B cell (primary cell): Measurements from ENCODE around the gene GIGYF2. TPM values are rescaled to one million over a fixed set of nuclear protein-coding genes. Genes with fewer than 3 reads are reported as not detected.

ENCODE experiments used
- ATAC-seq: fragments of 200-7000 bp; cut with Tn5 transposase; one replicate; pipeline ENCODE4 v1.10.0; 2021; ENCODE audit warnings: low read depth, mild to moderate bottlenecking, moderate number of reproducible peaks, moderate library complexity
- CTCF ChIA-PET: fragments of 350-600 bp; sonication (Branson Sonifier 250); formaldehyde crosslinking; loops from one replicate; lab custom pipeline; 2021; ENCODE audit warnings: antibody characterized with exemption, inconsistent platforms; lab: Charles Lee
- POLR2A ChIA-PET: fragments of 350-600 bp; sonication (Branson Sonifier 250); formaldehyde crosslinking; loops from one replicate; lab custom pipeline; 2021; ENCODE audit warnings: antibody characterized with exemption; lab: Charles Lee
- DNase-seq: peaks from one replicate; pipeline ENCODE4 v3.0.0; 2013
- H2AFZ ChIP-seq: 2 replicates; pipeline ENCODE4 v1.6.1; 2012; ENCODE audit warnings: mild to moderate bottlenecking, low read depth, low read length; ENCODE audit not compliant: insufficient read depth, poor library complexity, severe bottlenecking
- H3K27ac ChIP-seq, 2 donors: 1 replicate in 1 of 2; 2 replicates in 1 of 2; pipeline ENCODE4 v1.5.1; 2012 to 2013; ENCODE audit warnings: low read length in 2 of 2, mild to moderate bottlenecking in 2 of 2, moderate library complexity in 1 of 2
- H3K27me3 ChIP-seq, 4 experiments: fragments of 200-600 bp in 1 of 4; sonication (generic) in 1 of 4; replicated peaks in 1 of 4; 1 replicate in 2 of 4; 2 replicates in 2 of 4; pipeline versions ENCODE4 v1.6.1 to v1.7.0; 2013 to 2016; ENCODE audit warnings: low read length in 3 of 4, mild to moderate bottlenecking in 2 of 4, mixed read lengths in 1 of 4, moderate library complexity in 1 of 4; ENCODE audit not compliant: insufficient read depth in 4 of 4, control insufficient read depth in 3 of 4; ENCODE audit errors: control extremely low read depth in 1 of 4
- H3K36me3 ChIP-seq, 2 experiments: replicated peaks in 1 of 2; 1 replicate in 1 of 2; 2 replicates in 1 of 2; pipeline versions ENCODE4 v1.6.1 to v1.7.1; 2013; ENCODE audit warnings: low read length in 1 of 2; ENCODE audit not compliant: insufficient read depth in 2 of 2, control insufficient read depth in 1 of 2; ENCODE audit errors: control extremely low read depth in 1 of 2, extremely low read depth in 1 of 2
- H3K4me1 ChIP-seq, 2 donors: fragments of 200-600 bp in 1 of 2; sonication (generic) in 1 of 2; 1 replicate in 1 of 2; 2 replicates in 1 of 2; pipeline versions ENCODE4 v1.5.1 to v1.6.1; 2013 to 2017; ENCODE audit warnings: low read length in 2 of 2; ENCODE audit not compliant: control insufficient read depth in 2 of 2, insufficient read depth in 2 of 2
- H3K4me2 ChIP-seq: replicated peaks from 2 replicates; pipeline ENCODE3; 2012; ENCODE audit warnings: mild to moderate bottlenecking, low read depth, low read length; ENCODE audit not compliant: poor library complexity, severe bottlenecking
- H3K4me3 ChIP-seq, 5 experiments: fragments of 200-600 bp in 1 of 5; sonication (generic) in 1 of 5; 1 replicate in 3 of 5; 2 replicates in 2 of 5; pipeline versions ENCODE4 v1.5.1 to v1.7.0; 2011 to 2016; ENCODE audit warnings: low read length in 4 of 5, mild to moderate bottlenecking in 4 of 5, low read depth in 2 of 5, control low read depth in 1 of 5, moderate library complexity in 1 of 5; ENCODE audit not compliant: insufficient read depth in 1 of 5; ENCODE audit errors: control extremely low read depth in 1 of 5, extremely low read depth in 1 of 5
- H3K79me2 ChIP-seq: fragments of 200-600 bp; sonication (generic); one replicate; pipeline ENCODE4 v1.6.0; 2016; ENCODE audit warnings: low read length; ENCODE audit not compliant: control insufficient read depth, insufficient read depth
- H3K9ac ChIP-seq: fragments of 200-600 bp; sonication (generic); 2 replicates; pipeline ENCODE4 v1.6.1; 2017; ENCODE audit warnings: mild to moderate bottlenecking, low read length, moderate library complexity
- H3K9me3 ChIP-seq, 3 donors: one replicate each; pipeline versions ENCODE4 v1.6.1 to v1.7.1; 2013; ENCODE audit warnings: low read length in 2 of 3; ENCODE audit not compliant: control insufficient read depth in 2 of 3, insufficient read depth in 1 of 3; ENCODE audit errors: control extremely low read depth in 1 of 3
- H4K20me1 ChIP-seq: 2 replicates; pipeline ENCODE4 v1.6.0; 2012; ENCODE audit warnings: mild to moderate bottlenecking, low read length; ENCODE audit not compliant: insufficient read depth, control insufficient read depth, poor library complexity, severe bottlenecking
- H3K27ac Mint-ChIP-seq: one replicate; pipeline ENCODE4 v1.8.0; 2021; ENCODE audit warnings: mixed read lengths
- H3K27me3 Mint-ChIP-seq: one replicate; pipeline ENCODE4 v1.8.0; 2021; ENCODE audit warnings: mixed read lengths
- H3K4me1 Mint-ChIP-seq: one replicate; pipeline ENCODE4 v1.8.0; 2021; ENCODE audit warnings: mixed read lengths
- H3K4me3 Mint-ChIP-seq: one replicate; pipeline ENCODE4 v1.8.0; 2021; ENCODE audit warnings: mixed read lengths
- H3K9me3 Mint-ChIP-seq: one replicate; pipeline ENCODE4 v1.8.0; 2022; ENCODE audit warnings: mixed read lengths; ENCODE audit not compliant: insufficient read depth
- EZH2 ChIP-seq: IDR thresholded peaks from 2 replicates; pipeline ENCODE4 v1.6.1; 2012; ENCODE audit warnings: borderline replicate concordance, low read depth, mild to moderate bottlenecking, moderate library complexity, low read length; ENCODE audit not compliant: insufficient read depth, poor library complexity, severe bottlenecking
- WGBS: methylation state at CpG from one replicate; pipeline ENCODE4 v1.1.5; 2013; ENCODE audit warnings: missing lambda C conversion rate; ENCODE audit not compliant: insufficient coverage; 5-methylcytosine and 5-hydroxymethylcytosine counted together
- intact Hi-C: fragments of 100-400 bp; cut with micrococcal nuclease; formaldehyde crosslinking; loops from one replicate; pipeline ENCODE4 v1.10.0; 2022
- polyA plus RNA-seq: library from polyadenylated mRNA; depleted of rRNA; stranded (reverse); fragments of >200 nt; gene quantifications from 2 replicates; pipeline ENCODE4 v1.2.3, GENCODE V29; 2012
- total RNA-seq, 2 donors: library from RNA; stranded (reverse); fragments of 120-200 nt in 1 of 2; gene quantifications; 1 replicate in 1 of 2; 2 replicates in 1 of 2; pipeline versions ENCODE4 v1.2.3 to v1.2.4, GENCODE V29; 2013 to 2022
- TF ChIP-seq, protein P1 (sequence below): fragments of 200-600 bp; IDR thresholded peaks from one replicate; pipeline ENCODE4 v1.8.0; 2022; ENCODE audit warnings: antibody characterized with exemption, mild to moderate bottlenecking

GIGYF2 gene
- total and polyA plus RNA-seq, 2 donors (not counting 1 experiment from before 2014, with no cell fraction given) = 7.2 to 108 TPM

DNA sequence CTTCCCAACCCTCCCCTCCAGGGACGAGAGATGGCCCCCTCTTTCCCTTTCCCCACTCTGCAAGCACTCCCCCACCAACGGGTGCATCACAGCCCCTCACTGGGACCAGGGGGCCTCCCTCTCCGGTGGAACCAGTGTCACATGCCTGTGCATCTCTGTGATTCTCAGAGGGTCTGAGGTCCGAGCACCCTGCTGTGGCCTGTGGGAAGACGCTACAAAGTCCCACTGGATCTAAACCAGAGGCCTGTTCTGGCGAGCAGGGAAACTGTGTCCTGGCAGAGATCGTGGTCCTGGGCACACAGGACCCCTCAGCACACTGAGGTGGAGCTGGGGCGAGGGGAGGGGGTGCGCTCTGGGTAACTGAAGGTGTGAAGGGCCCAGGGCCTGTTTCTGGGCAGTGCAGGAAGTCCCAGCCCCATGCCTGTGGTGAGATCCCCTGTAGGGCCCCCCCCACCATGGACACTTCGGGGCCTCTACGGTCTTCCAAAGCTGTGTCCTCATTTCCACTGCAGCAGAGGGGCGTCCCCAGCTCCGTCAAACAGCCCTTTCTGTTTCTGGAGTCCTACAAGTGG lies 180.9 kb downstream of the GIGYF2 start:
- peaks cover 0 to 24% (median 7%) of the 10 kb centered on the region in 4 experiments for H3K27me3 ChIP-seq
- peaks cover 11 to 20% of the 10 kb centered on the region in 2 donors for H3K4me1 ChIP-seq
- peaks cover 0 to 5% (median 0%) of the 10 kb centered on the region in 3 donors for H3K9me3 ChIP-seq
- no peak overlapping the region for H3K4me2 ChIP-seq
- intact Hi-C loops = no loop called here
- peaks cover 15% of the 10 kb centered on the region for H3K4me1 Mint-ChIP-seq
- no peak overlapping the region for H3K9ac ChIP-seq
- ATAC-seq (no peak), DNase-seq (no peak)
- H3K27ac Mint-ChIP-seq = no peak overlapping the region
- no peak overlapping the region for H3K4me3 ChIP-seq
- TF ChIP-seq EZH2 = no peak
- TF ChIP-seq, protein P1, sequence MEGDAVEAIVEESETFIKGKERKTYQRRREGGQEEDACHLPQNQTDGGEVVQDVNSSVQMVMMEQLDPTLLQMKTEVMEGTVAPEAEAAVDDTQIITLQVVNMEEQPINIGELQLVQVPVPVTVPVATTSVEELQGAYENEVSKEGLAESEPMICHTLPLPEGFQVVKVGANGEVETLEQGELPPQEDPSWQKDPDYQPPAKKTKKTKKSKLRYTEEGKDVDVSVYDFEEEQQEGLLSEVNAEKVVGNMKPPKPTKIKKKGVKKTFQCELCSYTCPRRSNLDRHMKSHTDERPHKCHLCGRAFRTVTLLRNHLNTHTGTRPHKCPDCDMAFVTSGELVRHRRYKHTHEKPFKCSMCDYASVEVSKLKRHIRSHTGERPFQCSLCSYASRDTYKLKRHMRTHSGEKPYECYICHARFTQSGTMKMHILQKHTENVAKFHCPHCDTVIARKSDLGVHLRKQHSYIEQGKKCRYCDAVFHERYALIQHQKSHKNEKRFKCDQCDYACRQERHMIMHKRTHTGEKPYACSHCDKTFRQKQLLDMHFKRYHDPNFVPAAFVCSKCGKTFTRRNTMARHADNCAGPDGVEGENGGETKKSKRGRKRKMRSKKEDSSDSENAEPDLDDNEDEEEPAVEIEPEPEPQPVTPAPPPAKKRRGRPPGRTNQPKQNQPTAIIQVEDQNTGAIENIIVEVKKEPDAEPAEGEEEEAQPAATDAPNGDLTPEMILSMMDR = no peak
- no peaks in the 10 kb centered on the region for H3K36me3 ChIP-seq
- H3K9me3 Mint-ChIP-seq = no peaks in the 10 kb centered on the region
- 96% methylated on average over 13 of the region's 13 CpGs for WGBS
- H4K20me1 ChIP-seq = no peaks in the 10 kb centered on the region
- H3K79me2 ChIP-seq = no peaks in the 10 kb centered on the region
- peak overlapping the region; percentile 79 for H3K4me3 Mint-ChIP-seq
- no peak overlapping the region for H2AFZ ChIP-seq
- ChIA-PET CTCF (no interaction called here), POLR2A (no interaction called here)
- H3K27ac ChIP-seq = no peak overlapping the region
- H3K27me3 Mint-ChIP-seq = peaks cover 12% of the 10 kb centered on the region

DNA sequence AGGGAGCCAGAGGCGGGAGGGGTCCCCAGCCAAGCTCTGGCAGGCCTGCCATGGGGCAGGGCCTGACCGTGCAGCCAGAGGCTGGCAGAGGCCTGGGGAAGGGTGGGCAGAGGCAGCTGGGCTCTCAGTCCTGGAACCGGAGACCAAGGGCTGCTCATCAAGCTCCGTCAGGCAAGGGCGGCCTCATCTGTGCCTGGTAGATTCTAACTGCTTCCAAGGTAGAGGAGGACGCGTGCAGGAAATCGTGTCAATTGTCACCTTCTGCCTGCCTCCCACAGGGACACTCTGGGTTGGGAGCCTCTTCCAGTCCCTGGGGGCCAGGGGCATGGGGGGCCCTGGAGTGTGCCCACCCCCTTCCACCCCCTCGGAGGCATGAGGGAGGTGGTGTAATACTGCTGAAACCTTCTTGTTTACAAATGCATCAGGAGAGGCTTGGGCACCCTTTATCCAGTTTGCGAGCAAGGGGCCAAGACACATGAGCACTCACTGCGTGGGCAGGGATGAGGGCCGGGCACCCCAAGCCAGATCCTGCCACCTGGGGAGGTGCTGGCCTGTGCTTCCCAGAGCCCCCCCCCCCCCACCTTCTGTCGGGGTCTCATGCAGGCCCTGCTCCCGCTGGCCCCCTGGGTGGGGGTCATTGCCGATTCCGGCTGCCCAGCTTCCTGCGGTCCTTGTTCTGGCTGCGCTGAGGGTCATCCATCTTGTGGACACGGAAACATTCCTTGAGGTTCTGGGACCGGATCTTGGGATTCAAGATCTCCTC lies 181.9 kb downstream of the GIGYF2 start:
- ATAC-seq (no peak), DNase-seq (no peak)
- peaks cover 14% of the 10 kb centered on the region for H3K27me3 Mint-ChIP-seq
- TF ChIP-seq, protein P1 = no peak
- no peak for TF ChIP-seq EZH2
- peaks cover 14% of the 10 kb centered on the region for H3K4me1 Mint-ChIP-seq
- H3K36me3 ChIP-seq = no peaks in the 10 kb centered on the region
- H3K79me2 ChIP-seq = no peaks in the 10 kb centered on the region
- peaks cover 10 to 17% of the 10 kb centered on the region in 2 donors for H3K4me1 ChIP-seq
- CTCF ChIA-PET = no interaction called here
- H2AFZ ChIP-seq = no peak overlapping the region
- no peak overlapping the region for H3K4me2 ChIP-seq
- POLR2A ChIA-PET = no interaction called here
- 89% methylated on average over 18 of the region's 20 CpGs for WGBS
- H3K4me3 Mint-ChIP-seq = no peak overlapping the region
- H3K9ac ChIP-seq = no peak overlapping the region
- H3K9me3 ChIP-seq = peaks cover 0 to 5% (median 0%) of the 10 kb centered on the region in 3 donors
- no peaks in the 10 kb centered on the region for H3K9me3 Mint-ChIP-seq
- no peak overlapping the region for H3K27ac Mint-ChIP-seq
- H3K27me3 ChIP-seq = peaks cover 0 to 24% (median 7%) of the 10 kb centered on the region in 4 experiments
- H3K27ac ChIP-seq = no peak overlapping the region
- no peaks in the 10 kb centered on the region for H4K20me1 ChIP-seq
- intact Hi-C loops = no loop called here
- no peak overlapping the region for H3K4me3 ChIP-seq
